HG02870 (cell line): ENCODE results near the gene GSG1L.

ENCODE experiments used
- ATAC-seq: cut with Tn5 transposase; IDR thresholded peaks from one replicate; pipeline ENCODE4 v1.9.1; 2021; ENCODE audit warnings: mild to moderate bottlenecking, moderate library complexity; ENCODE audit not compliant: unreplicated experiment

GSG1L gene

DNA sequence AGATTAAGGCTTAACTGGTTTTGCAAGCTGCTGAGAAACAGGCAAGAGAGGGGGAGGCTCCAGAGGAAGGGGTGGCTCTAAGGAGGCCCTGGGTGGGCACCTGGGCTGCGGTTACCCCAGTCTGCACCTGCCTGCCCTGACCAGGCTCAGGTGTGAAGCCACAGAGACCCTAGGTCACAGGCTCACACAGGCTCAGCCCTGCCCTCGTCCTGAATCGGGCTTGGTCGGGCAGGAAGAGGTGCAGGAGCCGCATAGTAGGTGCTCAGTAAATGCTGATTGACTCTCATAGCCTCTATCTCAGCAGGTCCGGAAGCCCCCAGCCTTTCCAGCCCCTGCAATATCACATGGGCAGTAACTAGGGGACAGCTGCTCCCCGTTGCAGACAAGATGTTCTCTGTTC lies 203.4 kb downstream of the GSG1L start:
- ATAC-seq, result no peak

DNA sequence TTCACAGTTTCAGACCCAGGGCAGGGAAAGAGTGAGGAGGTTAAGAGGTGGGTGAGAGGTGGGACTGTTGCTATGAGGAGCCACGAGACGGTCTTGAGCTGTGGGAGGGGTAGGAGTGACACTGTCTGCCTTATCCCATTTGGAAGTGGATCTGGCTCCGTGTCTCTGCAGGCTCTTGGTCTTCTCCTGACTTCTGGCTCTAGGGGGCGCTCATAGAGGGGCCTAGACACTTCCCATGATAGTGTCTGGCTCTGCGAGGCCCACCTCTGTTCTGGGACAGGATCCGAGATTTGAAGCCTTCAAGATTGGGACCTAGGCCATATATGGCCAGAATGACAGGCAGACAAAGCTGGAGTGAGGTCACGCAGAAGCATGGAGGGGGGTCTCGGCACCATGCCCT lies 204.5 kb downstream of the GSG1L start:
- ATAC-seq, result no peak

DNA sequence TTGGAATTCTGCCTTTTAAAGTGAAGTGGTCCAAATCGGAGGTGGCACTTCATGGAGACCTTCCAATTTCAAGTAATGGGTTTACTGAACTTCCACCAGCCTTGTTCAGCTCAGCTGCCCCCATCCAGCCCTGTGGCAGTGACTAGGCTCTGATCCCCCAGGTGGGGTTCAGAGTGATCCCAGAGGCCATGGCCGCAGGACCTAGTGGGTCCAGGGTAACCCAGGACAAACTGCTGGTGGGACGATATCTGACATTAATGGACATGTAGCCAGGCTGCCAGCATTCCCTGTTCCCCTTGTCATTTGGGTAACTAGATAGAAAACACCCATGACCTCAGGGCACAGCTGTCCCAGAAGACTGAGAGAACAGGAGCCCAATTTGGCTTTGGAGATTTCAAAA lies 209.9 kb downstream of the GSG1L start:
- no peak for ATAC-seq

DNA sequence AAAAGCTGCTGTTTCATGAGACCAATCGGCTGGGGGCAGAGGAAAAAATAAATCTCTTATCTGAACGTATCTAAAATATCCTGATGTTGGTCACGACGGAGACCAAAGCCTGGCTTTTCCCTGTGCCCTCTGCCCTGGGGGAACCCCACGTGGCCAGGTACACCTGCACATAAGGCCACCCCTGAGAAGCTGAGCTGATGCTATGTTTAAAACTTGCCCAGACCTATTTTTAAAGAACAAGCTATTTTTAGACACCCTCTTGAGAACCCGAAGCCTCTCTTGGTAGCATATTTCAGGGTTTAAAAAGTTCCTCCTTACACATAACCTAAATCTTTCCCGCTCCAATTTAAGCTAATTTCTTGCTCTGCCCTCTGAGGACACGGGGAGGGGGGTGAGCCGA lies 210.4 kb downstream of the GSG1L start:
- no peak for ATAC-seq

DNA sequence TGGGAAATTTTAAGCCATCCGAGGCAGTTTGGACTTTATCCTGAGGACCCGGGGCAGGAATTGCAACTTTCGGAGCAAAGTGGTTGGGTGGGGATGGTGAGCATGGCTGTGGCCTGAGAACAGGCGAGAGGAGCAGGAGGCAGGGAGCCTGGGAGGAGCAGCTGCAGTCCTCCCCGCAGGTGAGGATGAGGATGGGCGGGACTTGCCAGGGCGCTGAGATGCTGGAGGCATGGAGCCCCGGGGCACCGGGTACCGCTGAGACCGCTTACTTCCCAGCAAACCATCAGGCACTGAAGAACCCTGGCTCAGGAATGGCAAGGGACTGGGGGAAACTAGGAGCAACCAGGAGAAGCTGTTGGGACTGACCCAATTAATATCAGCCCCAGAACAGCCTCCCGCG lies 210.8 kb downstream of the GSG1L start:
- no peak for ATAC-seq

DNA sequence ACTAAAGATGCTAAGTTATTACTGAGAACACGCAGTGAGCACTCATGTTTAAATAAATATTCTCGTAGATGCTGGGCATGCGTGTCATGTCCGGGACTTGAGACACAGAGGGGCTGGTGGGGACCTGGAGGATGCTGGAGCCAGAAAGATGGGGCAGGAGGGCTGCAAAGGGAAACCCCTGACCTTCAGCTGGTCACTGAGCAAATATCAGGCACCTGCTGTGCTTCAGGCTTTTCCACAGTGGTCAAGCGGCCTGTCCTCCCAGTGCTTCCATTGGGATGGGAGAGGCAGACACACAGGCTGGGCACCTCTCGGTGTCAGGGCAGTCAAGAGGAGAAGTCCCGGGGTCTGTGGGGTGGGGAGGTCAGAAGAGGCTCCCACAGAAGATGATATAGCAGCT lies 211.4 kb downstream of the GSG1L start:
- ATAC-seq, result no peak

DNA sequence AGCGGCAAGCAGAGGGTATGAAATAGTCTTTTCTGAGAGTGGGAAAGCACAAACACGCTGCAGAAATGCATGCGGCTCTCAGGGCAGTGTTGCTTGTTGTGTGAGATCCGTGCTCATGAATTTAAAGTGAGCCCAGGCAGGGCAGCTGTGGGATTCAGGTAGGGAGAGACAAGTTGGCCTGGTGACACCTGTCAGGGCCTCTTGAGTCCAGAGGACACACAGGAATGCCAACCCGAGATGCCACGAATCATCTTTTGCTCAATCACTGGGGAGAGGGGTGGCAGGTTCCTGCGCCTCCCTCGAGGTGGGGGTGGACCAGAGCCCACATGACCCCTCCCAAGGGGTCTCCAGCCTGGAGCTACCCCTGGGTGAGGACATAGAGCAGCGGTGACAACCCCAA lies 211.9 kb downstream of the GSG1L start:
- no peak for ATAC-seq

DNA sequence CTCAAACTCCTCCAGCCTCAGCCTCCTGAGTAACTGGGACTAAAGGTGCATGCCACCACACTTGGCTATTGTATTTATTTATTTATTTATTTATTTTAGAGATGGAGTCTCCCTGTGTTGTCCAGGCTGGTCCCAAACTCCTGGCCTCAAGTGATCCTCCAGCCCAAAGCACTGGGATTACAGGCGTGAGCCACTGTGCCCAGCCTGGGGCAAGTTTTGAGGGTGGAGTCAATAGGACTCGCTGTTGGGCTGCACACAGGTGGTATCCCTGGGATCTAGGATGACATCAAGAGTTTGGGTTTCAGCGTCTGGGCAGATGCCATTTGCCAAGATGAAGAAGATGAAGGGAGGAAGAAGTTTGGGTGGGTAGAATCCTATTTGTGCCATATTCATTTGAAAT lies 213.9 kb downstream of the GSG1L start:
- ATAC-seq, result no peak

DNA sequence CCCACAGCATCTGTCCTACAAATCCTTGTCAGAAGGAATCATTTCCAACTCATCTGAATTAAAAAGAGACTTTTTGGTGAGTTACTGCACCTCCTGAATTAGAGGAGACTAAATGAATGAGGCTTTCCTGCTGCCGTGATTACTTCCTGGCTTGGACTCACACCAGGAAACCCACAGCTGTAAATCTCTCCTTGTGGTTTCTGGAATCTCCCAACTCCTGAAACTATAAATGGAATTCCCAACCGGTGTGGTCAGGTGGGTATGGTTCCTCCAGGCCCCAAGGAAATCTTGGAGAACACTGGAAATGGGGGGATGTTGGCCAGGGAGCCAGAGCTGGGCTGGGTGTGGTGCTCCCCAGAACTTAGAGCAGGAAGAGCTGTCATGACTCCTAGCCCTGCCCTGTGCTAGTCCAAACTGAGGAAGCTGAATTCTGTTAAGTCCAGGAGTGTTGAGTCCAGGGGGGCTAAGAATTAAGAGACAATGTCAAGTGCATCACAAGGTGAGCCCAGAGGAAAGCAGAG lies 216.4 kb downstream of the GSG1L start:
- ATAC-seq, result no peak

DNA sequence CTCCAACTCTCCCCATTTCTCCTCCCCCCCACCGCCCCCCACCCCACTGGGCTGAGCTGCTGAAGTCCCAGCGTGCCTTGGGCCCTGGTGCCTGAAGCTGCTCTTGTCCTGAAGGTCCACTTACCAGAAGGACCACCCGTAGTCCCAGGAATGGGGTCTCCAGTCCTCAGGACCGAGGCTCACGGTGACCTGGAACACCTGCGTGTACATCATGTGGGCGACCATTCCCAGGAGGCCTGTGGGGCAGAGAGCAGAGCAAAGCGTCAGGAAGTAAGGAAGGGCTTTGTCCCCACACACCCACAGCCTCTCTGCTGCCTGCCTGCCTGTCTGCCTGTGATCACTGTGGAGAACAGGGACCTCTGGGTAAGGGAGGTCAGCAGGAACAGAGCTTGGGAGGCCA lies 218.7 kb downstream of the GSG1L start:
- ATAC-seq, result no peak

DNA sequence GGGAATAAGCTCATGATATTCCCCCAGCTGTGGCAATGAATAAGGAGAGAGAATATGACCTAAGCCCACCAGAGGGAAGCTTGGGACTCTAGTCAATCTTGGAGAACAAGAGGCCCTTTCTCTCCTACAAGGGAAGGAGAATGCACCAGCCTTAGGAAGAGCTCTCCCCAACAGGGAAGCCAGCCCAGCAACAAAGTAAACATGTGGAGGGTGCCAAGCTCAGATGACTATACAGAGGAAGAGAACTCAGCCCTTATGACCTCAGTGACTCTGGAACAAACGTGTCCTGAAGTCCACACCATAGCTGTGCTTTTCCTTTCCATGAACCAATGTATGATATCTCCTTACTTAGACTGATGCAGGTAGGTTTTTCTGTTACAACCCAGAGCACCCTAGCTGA lies 219.7 kb downstream of the GSG1L start:
- ATAC-seq, result no peak

DNA sequence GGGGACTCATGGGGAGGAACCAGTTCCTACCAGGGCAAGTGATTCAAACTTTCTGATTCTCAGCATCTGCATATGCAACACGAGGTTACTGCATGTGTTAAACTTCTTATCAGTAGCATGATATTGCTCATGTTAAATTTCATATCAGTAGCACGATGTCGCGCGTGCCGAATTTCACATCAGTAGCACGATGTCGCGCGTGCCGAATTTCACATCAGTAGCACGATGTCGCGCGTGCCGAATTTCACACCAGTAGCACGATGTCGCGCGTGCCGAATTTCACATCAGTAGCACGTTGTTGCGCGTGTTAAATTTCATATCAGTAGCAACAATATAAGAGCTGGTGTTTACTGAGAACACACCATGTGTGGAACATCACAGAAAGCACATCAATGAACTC lies 221.6 kb downstream of the GSG1L start:
- ATAC-seq, result no peak

DNA sequence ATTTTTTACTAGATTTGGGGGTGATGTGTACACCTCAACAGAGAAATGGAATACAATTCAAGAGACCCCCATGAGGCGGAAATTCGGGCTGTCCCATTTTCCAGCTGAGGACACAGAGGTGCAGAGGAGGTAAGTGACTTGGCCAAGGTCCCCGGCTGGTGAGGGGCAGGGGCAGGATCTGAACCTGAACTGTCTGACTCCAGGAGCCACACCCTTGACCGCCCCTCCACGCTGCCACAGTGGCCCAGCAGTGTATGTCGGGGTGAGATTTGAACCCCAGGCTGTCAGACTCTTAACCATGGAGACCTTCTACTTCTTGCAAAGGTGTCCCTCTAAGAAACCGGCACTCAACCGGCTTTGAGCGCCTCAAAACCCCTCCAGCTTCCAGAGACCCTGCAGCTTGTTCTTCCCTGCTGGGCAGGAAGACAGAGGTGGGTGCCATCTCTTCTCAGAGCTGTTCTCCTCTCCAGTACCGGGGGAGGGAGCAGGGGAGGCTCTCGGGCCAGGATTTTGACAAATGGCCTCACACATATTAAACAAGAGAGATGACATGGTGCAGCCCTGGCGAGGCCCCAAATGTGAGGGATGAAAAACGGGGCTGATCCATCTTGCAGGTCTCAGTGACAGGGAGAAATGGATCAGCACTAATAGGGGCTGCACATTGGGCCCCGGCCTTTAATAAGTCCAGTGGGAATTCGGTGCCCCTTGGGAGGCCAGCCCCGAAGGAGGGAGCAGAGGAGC lies 222.3 kb downstream of the GSG1L start:
- no peak for ATAC-seq

DNA sequence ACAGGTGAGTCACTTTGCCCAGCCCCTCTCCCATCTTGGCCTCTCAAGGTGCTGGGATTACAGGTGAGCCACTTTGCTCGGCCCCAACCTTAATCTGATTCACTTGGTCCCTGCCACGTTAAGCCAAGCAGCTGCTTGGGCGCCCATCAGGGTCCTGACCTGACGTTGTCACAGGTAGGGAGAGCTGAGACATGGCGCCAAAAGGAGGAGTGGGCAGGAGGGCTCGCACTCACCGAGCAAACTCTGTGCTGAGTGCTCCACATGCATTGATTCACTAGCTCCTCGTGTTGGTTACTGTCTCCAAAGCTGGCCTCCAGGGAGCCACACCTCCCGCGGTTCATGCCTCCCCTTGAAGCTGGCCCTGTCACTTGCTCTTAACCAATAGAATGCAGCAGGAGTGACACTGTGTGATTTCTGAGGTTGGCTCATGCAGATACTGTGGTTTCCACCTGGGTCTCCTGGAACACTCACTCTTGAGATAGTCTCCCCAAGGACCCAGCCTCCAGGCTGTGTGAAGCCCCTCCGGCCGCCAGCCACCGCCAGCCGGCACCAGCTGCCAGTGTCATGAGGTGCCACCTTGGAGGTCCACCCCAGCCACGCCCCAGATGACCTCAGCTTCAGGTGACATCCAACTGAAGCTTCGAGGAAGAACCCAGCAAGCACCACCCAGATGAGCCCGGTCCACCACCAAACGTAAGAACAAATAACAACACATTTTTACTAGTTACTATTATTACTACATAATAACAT lies 223.0 kb downstream of the GSG1L start:
- no peak for ATAC-seq

DNA sequence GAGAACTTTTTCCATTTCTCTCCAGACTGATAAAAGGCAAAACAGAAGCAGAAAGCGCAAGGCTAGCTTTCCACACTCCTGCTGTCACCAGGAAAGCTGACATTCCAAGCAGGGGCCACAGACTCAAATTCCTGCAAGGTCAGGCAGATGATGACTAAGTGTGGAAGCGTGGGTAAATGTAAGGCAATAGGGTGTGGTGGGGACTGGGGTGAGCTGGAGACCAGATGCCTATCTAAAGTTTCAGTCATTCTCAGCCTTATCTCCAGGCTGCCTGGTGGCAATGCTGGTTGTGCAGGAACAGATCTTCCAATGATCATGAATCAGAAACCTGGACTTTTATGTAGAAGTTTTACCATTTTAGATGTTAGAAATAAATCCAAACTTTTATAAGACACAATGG lies 224.1 kb downstream of the GSG1L start:
- no peak for ATAC-seq

DNA sequence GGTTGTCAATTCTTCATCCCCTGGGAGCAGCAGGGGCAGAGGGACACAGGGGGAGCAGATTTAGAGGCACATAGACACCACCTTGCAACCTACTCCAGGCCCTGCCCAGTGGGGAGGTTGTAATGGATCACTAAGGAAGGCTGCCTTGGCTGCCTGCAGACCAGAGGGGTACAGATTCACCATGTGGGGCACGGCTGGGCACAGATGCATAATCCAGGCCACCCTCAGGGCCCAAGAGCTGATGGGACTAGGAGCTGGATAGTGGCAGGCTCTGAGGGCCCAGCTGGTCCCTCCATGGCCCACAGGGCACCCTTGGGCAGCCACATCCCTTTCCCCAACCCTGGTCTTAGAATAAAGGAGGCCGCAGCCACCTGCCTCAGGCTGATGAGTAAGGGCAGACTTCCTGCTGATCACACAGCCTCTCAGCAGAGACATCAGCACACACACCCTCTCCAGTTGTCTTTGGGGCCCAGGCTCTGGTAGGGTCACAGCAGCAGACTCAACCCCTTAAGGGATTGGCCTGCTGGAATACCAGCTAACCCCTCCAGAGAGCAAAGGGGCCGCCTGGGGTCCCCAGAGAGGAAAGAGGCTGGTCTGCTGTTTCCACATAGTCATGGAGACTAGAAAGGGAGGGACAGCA lies 224.9 kb downstream of the GSG1L start:
- ATAC-seq, result no peak

DNA sequence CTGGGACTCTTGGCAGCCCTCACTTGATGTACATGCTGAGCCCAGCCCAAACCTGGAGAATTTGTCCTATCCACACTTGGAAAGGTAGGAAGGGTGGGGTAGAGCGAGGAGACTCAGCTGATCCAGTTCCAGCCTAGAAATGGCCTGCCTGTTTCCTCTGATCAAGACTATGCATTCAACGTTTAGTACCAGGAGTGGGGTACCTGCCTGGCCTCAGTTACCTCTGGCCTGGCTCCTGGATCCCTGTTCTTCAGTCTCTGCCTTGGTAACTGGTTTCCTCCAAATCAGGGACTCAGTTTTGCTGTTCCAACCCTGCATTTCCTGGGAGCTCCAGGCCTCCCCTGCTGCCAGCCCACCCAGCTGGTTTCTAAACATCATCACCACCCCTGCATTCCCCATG lies 233.5 kb downstream of the GSG1L start:
- no peak for ATAC-seq

DNA sequence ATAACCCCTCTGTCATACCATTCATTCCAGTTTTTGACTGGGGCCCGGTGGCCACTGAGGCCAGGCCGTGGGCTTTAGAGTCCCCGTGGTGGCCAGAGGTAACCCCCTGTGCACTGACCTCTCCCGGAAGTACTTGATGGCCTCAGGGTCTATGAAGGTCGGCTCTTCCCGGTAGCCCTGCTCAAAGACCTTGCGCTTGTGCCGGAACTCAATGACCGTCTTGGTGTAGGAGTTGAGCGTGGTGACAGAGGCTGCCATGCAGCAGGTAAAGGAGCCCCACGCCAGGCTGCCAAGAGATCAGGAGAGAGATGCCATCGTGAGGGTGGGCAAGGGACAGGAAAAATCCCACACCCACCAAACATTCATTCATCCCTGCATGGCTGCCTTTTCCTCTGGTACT lies 234.8 kb downstream of the GSG1L start:
- ATAC-seq, result no peak

DNA sequence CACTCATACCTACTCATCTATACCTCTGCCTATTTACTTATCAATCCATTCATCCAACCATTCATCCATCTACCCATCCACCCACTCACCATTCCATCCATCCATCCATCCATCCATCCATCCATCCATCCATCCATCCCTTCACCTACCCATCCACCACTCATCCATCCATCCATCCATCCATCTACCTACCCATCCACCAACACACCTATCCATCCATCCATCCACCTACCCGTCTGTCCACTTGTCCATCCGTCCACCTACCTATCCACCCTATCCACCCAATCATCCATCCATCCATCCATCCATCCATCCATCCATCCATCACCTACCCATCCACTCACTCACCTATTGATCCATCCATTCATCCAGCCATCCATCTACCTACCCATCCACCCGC lies 235.7 kb downstream of the GSG1L start:
- no peak for ATAC-seq

DNA sequence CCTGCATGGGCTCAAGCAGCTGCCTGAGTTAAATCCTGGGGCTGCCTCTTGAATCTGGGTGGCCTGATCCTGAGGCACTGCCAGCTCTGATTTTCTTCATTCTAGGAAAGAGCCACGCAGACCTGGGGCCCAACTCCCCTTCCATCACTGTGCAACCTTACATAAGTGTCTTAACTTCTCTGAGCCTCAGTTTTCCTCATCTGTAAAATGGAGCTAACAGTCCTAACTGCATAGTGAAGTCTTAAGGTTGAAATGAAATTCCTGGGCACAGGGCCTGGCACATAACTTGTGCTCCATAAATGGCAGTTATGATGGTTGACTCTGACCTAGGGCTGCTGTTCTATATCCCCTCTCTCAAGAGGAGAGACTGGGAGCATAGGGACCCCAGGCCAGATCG lies 236.6 kb downstream of the GSG1L start:
- no peak for ATAC-seq

DNA sequence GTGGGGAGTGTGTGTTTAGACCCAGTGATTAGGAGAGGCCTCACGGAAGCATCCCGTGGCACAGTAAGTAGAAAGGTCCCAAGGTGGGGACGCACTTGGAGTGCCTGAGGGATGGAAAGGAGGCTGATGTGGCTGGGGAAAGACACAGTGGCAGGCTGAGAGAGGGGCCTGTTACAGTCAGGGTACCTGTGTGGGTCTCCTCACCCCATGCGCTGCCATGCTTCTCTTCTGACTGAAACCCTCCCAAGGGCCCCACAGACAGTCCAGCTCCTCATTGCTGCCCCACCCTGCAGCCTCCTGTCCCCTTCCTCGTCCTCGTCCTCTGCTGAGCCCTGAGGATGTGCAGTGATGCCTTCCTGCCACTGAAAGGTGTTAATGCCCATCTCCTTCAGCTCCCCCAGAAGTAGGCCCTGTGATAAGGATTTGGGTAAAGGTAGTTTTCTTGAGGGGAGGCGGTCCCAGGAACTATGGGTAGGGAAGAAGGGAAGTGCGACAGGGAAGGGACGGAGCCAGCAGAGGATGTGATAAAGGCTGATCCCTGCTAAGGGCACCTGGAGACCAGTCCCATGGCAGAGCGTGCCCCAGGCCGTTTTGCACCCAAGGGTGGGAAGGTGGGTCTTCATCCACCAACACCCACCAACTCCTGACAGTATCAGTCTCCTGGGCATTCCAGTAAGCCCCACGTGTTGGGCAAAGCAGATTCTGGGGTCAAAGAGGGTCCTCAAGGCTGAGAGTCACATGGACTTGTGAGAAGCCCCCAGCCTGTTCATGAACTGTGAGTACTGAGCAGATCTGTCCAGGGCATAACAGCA lies 237.2 kb downstream of the GSG1L start:
- ATAC-seq, result no peak
